RWPE2 (cell line): ENCODE data around the gene KIAA0825.

Experiments used
- ATAC-seq: fragments of 200-7000 bp; cut with Tn5 transposase; 3 replicates; pipeline ENCODE4 v1.9.1; 2021; ENCODE audit warnings: low read depth
- DNase-seq: peaks from one replicate; pipeline ENCODE4 v3.0.0-alpha.2; 2020; ENCODE audit warnings: low spot score
- H3K27ac ChIP-seq: fragments of 450-650 bp; 2 replicates; pipeline ENCODE4 v1.5.1; 2017; ENCODE audit warnings: mild to moderate bottlenecking; ENCODE audit not compliant: poor library complexity, severe bottlenecking
- H3K27me3 ChIP-seq: fragments of 250-450 bp; sonication (Bioruptor Pico); 2 replicates; pipeline ENCODE4 v1.5.1; 2021; ENCODE audit warnings: mild to moderate bottlenecking, moderate library complexity; ENCODE audit not compliant: insufficient read depth, poor library complexity, severe bottlenecking
- H3K36me3 ChIP-seq: fragments of 250-450 bp; sonication (Bioruptor Pico); 2 replicates; pipeline ENCODE4 v1.5.1; 2020; ENCODE audit warnings: low read depth, mild to moderate bottlenecking, moderate library complexity
- H3K4me1 ChIP-seq: fragments of 250-450 bp; sonication (Bioruptor Pico); 2 replicates; pipeline ENCODE4 v1.5.1; 2021; ENCODE audit warnings: mild to moderate bottlenecking, moderate library complexity; ENCODE audit not compliant: insufficient read depth, poor library complexity, severe bottlenecking
- H3K4me3 ChIP-seq: fragments of 250-450 bp; sonication (Bioruptor Pico); 2 replicates; pipeline ENCODE4 v1.5.1; 2021; ENCODE audit warnings: mild to moderate bottlenecking, moderate library complexity; ENCODE audit not compliant: severe bottlenecking
- H3K9me3 ChIP-seq: fragments of 250-450 bp; sonication (Bioruptor Pico); 2 replicates; pipeline ENCODE4 v1.5.1; 2021; ENCODE audit warnings: mild to moderate bottlenecking, moderate library complexity; ENCODE audit not compliant: severe bottlenecking
- CTCF ChIP-seq: fragments of 450-650 bp; IDR thresholded peaks from one replicate; pipeline ENCODE4 v1.5.1; 2017; ENCODE audit warnings: mild to moderate bottlenecking, moderate library complexity; ENCODE audit not compliant: poor library complexity, severe bottlenecking

The KIAA0825 gene

GRCh38 chr5:94310833-94311232, 307.6 kb downstream of the KIAA0825 start:
- Histone ChIP-seq H3K27ac (no peak overlapping the region), H3K36me3 (no peaks in the 10 kb centered on the region), H3K4me3 (no peak overlapping the region), H3K9me3 (no peaks in the 10 kb centered on the region), H3K27me3 (peaks cover 3% of the 10 kb centered on the region), H3K4me1 (no peaks in the 10 kb centered on the region)
- no peak for ATAC-seq
- peak; percentile 21 for TF ChIP-seq CTCF
- no peak for DNase-seq

GRCh38 chr5:94309141-94309540, 309.3 kb downstream of the KIAA0825 start:
- DNase-seq (no peak), ATAC-seq (no peak)
- Histone ChIP-seq H3K9me3 (no peaks in the 10 kb centered on the region), H3K4me1 (no peaks in the 10 kb centered on the region), H3K4me3 (no peak overlapping the region), H3K27ac (no peak overlapping the region), H3K36me3 (no peaks in the 10 kb centered on the region), H3K27me3 (peaks cover 3% of the 10 kb centered on the region)
- TF ChIP-seq CTCF: no peak

- Histone ChIP-seq H3K27me3 (peaks cover 3% of the 10 kb centered on the region), H3K27ac (no peak overlapping the region), H3K36me3 (no peaks in the 10 kb centered on the region), H3K4me1 (no peaks in the 10 kb centered on the region), H3K4me3 (no peak overlapping the region), H3K9me3 (no peaks in the 10 kb centered on the region)
- DNase-seq (no peak), ATAC-seq (no peak)
- TF ChIP-seq CTCF: no peak
These were observed 310.0 kb downstream of the KIAA0825 start for GRCh38 chr5:94308442-94308841.

- ATAC-seq: no peak
- peaks cover 3% of the 10 kb centered on the region for H3K27me3 ChIP-seq
- TF ChIP-seq CTCF: no peak
- H3K36me3 ChIP-seq: no peaks in the 10 kb centered on the region
- no peaks in the 10 kb centered on the region for H3K9me3 ChIP-seq
- H3K4me1 ChIP-seq: no peaks in the 10 kb centered on the region
- H3K4me3 ChIP-seq: no peak overlapping the region
- H3K27ac ChIP-seq: no peak overlapping the region
- no peak for DNase-seq
These were observed 314.3 kb downstream of the KIAA0825 start for GRCh38 chr5:94304146-94304545.

GRCh38 chr5:94288937-94289336, 329.5 kb downstream of the KIAA0825 start:
- TF ChIP-seq CTCF: no peak
- ATAC-seq (no peak), DNase-seq (no peak)
- H3K27ac ChIP-seq: no peak overlapping the region
- no peaks in the 10 kb centered on the region for H3K9me3 ChIP-seq
- H3K27me3 ChIP-seq: no peaks in the 10 kb centered on the region
- H3K4me3 ChIP-seq: no peak overlapping the region
- H3K4me1 ChIP-seq: no peaks in the 10 kb centered on the region
- H3K36me3 ChIP-seq: no peaks in the 10 kb centered on the region
